ENCODE results near the gene H6PD.

Gene H6PD

GRCh38 chr1:9249534-9250410, 15.2 kb downstream of the H6PD start:
- DNase-seq, result peak in 31 of 42 donors; percentile 30 to 81 (median 58)
- intact Hi-C loops (cut with DNase I), result no loop called here

DNA sequence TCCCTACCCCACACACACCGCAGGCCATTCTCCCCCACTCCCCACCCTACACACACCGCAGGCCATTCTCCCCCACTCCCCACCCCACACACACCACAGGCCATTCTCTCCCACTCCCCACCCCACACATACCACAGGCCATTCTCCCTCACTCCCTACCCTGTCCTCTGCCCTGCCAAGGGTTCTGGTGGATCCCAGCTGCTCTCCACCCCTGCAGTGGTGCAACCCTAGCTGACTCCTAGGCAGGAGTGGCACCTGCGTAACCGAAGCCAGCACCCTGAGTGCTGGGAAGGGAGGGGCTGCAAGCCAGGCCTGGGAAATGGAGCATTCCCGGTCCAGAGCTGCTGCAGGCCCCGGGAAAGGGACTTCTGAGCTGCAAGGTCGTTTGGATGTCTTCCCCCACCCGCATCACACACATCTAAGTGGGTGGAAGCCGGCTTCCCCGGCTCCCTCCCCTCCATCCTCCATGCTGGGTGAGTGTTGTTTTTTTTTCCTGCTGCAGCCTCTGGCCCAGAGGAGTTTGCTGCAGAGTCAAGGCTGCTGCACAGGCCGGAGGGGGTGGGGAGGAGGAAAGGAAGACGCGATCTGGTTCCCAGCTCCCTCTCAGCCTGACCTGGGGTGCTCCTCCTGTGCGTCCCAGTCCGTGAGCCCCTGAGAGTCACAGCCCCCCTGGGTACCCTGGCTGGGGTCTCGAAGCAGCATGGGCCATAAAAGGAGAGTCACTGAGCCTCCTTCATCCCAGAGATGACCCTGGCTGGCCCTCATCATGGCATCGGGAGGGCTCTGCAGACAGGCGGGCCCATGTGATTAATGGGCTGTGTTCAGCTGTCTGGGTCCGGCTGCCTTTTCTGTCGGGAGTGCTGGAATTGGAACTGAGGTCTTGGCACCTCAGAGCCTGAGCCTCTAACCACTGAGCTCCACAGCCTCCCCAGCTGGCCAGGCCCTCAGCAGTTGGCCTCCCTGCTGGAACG, 16.1 kb downstream of the H6PD start:
- intact Hi-C loops (cut with DNase I), result no loop called here
- peak in 4 of 42 donors; percentile 17 to 40 (median 29) for DNase-seq

DNA sequence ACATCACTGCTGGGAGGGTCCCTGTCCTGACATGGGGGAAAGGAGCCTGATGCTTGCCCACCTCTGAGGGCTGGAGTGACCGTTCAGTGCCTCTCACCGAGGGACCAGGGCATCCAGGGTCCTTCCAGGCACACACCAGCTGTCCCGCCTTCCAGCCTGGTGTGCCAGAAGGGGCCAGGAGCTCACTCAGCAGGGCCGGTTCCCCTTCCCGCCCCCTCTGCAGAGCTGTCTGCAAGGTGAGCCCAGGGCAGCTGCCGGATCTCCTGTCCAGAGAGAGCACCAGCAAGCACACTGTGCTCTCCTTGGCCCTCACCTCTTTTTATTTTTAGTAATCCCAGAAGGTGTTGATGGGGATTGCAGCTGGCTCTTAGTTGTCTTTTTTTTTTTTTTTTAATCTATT, 16.9 kb downstream of the H6PD start:
- intact Hi-C loops (cut with DNase I), result no loop called here
- DNase-seq, result peak in 2 of 42 donors; percentile 10 to 32

- DNase-seq, result peak in 1 of 42 donors; percentile 21
- intact Hi-C loops (cut with DNase I), result no loop called here
Observed at GRCh38 chr1:9253004-9253403, 18.4 kb downstream of the H6PD start.

DNA sequence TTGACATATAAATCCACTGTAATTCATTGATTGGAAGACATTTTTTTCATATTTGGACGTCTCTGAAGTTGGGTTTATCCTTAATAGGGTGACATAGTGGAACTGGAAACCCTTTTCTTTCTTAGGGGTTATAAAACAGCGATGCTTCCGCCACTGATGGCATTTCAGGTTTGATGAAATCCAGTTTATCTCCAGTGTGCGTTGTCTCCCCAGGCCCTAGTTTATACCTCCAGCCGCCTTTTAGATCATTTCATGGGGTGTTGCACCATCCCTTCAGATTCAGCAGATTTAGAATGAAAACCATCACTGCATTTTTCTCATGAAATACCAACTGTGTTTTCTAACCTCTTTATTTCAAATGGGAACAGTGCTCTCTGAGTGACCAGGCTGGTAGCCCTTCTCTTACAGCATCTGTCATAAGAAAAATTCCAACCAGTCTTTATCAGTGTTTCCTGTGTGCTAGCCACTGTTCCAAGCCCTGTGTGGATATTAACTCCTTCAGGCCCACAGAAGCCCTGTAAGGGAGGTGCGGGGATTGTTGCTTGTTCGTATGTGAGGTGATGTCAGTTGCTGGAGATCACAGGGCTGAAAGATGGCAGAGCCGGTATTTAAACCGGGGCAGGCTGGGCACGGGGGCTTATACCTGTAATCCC, 19.0 kb downstream of the H6PD start:
- no peak for DNase-seq
- intact Hi-C loops (cut with DNase I), result no loop called here

DNA sequence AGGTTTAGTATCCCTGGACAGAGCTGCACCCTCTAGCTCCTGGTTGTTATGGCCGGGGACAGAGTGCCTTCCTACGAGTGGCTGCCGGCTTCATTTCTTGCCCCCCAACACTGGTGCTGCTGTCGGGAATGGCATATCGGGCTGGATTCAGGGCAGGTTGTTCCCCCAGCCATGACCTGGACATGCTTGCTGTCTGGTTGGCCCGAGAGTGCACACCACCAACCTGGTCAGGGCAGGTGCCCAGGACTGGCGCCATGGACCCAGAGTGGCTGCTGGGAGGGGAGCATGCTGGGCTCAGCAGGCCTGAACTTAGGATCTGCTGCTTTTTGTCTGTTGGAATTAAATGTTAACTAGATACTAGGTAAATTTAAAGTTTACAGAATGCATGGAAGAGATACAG, 21.8 kb downstream of the H6PD start:
- intact Hi-C loops (cut with DNase I), result no loop called here
- no peak for DNase-seq

GRCh38 chr1:9257851-9258250, 23.3 kb downstream of the H6PD start:
- intact Hi-C loops (cut with DNase I), result no loop called here
- DNase-seq, result no peak

DNA sequence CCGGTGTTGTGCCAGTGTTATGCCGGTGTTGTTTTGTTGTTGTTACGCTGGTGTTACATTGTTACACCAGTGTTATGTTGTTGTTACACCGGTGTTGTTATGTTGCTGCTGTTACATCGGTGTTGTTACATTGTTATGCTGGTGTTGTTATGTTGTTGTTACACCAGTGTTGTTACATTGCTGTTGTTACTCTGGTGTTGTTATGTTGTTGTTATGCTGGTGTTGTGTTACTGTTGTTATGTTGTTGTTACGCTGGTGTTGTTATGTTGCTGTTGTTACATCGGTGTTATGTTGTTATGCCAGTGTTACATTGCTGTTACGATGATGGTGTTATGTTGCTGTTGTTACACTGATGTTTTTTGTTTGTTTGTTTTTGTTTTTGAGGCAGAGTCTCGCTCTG, 24.1 kb downstream of the H6PD start:
- no peak for DNase-seq

DNA sequence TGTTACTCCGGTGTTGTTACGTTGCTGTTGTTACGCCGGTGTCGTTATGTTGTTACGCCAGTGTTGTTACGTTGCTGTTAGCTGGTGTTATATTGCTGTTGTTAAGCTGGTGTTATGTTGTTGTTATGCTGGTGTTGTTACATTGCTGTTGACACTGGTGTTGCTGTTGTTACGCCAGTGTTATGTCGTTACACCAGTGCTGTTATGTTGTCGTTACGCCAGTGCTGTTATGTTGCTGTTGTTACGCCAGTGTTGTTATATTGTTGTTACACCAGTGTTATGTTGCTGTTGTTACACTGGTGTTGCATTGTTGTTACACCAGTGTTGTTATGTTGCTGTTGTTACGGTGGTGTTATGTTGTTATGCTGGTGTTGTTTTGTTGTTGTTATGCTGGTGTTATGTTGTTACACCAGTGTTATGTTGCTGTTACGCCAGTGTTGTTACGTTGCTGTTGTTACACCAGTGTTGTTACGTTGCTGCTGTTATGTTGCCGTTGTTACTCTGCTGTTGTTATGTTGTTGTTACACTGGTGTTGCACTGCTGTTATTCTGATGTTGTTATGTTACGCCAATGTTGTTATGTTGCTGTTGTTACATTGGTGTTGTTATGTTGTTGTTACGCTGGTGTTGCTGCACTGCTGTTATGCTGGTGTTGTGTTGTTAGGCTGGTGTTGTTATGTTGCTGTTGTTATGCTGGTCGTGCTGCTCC, 25.6 kb downstream of the H6PD start:
- no peak for DNase-seq
- intact Hi-C loops (cut with DNase I), result loop anchor here (10.0 kb wide), 1 partner anchor 225 kb away; no protein-coding TSS in a partner anchor

More for the DNA sequence above, 24.1 kb downstream of the H6PD start:
- intact Hi-C loops (cut with DNase I), result no loop called here

DNA sequence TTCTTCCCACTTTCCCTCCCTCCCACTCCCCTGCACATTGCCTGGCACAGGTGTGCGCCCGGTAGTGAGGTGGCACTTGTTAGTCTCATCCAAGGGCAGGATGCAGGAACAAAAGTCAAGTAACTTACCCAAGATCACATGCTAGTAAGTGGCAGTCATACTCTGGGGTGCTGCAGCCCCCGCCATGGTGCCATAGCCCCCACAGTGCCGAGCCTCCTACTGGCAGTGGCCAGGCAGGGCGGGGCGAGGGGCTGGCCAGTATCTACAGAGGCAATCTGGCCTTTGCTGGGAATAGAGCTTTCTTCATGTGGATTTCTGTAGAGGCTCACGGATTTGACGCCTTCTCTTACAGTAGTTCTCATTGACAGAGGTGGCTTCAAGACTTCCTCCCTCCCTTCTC, 26.9 kb downstream of the H6PD start:
- peak in 1 of 42 donors; percentile 21 for DNase-seq
- intact Hi-C loops (cut with DNase I), result loop anchor here (10.0 kb wide), 1 partner anchor 223 kb away; no protein-coding TSS in a partner anchor

DNA sequence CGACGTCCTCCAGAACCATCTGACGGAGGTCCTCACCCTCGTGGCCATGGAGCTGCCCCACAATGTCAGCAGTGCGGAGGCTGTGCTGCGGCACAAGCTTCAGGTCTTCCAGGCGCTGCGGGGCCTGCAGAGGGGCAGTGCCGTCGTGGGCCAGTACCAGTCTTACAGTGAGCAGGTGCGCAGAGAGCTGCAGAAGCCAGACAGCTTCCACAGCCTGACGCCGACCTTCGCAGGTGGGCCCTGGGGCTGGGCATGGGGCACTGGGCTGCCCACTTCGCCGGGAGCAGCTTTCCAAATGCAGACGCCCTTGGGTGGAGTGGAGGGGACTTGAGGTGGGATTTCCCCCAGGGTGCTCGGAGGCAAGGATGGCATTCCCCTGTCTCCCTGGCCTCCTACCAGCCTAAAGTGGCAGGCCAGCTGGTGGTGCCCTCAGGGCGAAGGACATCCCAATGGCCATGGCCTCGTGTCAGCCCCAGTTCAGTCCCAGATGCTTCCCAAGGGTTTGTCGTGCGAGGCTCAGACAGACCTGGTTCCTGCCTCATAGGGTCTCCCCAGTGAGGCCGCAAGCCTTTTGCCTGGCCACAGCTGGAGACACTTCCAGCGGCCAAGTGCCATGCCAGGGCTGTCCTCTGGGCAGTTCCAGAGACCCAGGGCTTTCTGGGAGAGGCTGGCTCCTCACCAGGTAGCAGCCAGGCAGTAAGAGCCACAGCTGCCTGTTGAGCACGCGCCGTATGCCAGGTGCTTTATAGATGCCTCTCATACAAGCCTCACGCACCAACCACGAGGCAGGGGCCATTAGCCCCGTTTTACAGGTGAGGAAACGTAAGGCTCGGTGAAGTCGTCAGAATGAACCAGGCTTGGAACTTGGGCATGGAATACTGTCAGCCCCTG, 27.8 kb downstream of the H6PD start:
- DNase-seq, result peak in 1 of 42 donors; percentile 13
- intact Hi-C loops (cut with DNase I), result loop anchor here (10.0 kb wide), 1 partner anchor 222 kb away; no protein-coding TSS in a partner anchor

- intact Hi-C loops (cut with DNase I), result loop anchor here (10.0 kb wide), 1 partner anchor 221 kb away; no protein-coding TSS in a partner anchor
- peak in 1 of 42 donors; percentile 30 for DNase-seq
Observed at GRCh38 chr1:9263276-9263855, 28.8 kb downstream of the H6PD start.

- DNase-seq, result peak in 1 of 42 donors; percentile 32
Observed at GRCh38 chr1:9263984-9264872, 29.7 kb downstream of the H6PD start.

GRCh38 chr1:9265037-9265436, 30.5 kb downstream of the H6PD start:
- peak in 1 of 42 donors; percentile 24 for DNase-seq
- intact Hi-C loops (cut with DNase I), result loop anchor here (5.0 to 10.0 kb wide), 2 partner anchors 192 to 220 kb away; no protein-coding TSS in a partner anchor

More at GRCh38 chr1:9263984-9264872, 29.7 kb downstream of the H6PD start:
- intact Hi-C loops (cut with DNase I), result loop anchor here (10.0 kb wide), 1 partner anchor 221 kb away; no protein-coding TSS in a partner anchor

DNA sequence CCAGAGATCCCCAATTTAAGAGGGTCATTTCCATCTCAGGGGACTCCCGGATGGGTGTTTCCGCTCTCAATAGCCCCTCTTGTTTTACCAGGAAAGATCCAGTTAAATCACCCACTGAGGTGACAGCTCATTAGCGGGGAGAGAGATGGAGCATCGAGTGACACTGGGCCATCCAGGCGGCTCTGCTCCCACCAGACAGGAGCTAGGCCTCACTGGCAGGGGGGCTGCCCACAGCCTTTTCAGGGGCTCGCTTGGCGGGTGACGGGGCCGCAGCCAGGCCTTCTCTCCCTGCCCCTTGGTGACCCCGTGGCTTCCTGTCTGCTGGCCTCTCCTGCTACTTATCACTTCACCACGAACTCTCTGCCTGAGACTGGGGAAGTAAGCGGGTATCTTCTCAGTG, 31.4 kb downstream of the H6PD start:
- intact Hi-C loops (cut with DNase I), result loop anchor here (5.0 to 10.0 kb wide), 2 partner anchors 191 to 219 kb away; no protein-coding TSS in a partner anchor
- peak in 1 of 42 donors; percentile 1 for DNase-seq

DNA sequence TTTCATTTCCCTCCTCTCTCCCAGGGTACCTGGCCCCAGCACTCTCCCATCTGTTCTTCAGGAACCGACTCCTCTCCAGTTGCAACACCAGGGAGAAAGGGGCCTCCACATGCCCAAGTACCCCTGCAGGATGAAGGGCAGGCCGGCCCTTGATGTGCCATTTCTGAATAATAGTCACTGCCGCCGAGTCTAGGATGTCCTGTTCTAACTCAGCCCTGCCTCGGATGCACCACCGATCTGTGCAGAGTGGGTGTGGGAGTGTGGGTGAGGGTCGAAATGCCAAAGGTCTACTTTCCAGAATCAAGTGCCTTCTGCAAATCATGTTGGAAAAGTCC, 32.7 kb downstream of the H6PD start:
- intact Hi-C loops (cut with DNase I), result loop anchor here (5.0 to 10.0 kb wide), 2 partner anchors 190 to 217 kb away; no protein-coding TSS in a partner anchor

More for the DNA sequence above, 32.7 kb downstream of the H6PD start:
- peak in 1 of 42 donors; percentile 30 for DNase-seq
